Calu3 (cell line): ENCODE results near the gene TBC1D1. TPM values are rescaled to one million over a fixed set of nuclear protein-coding genes. Genes with fewer than 3 reads are reported as not detected.

Experiments
- BruUV-seq: library from RNA; stranded (reverse); fragments of 400-500 nt; replicated peaks from 2 replicates; lab custom pipeline; 2021; lab: Mats Ljungman, UMichigan
- CTCF ChIA-PET: fragments of 300-600 bp; sonication (Branson Sonifier 250); formaldehyde crosslinking; loops from one replicate; lab custom pipeline; 2022; ENCODE audit warnings: antibody characterized with exemption; lab: Charles Lee
- DNase-seq: peaks from one replicate; pipeline ENCODE4 v3.0.0; 2022
- H3K27ac Mint-ChIP-seq: one replicate; pipeline ENCODE4 v1.8.0; 2022; ENCODE audit warnings: mixed read lengths; ENCODE audit not compliant: unreplicated experiment
- H3K27me3 Mint-ChIP-seq: one replicate; pipeline ENCODE4 v1.8.0; 2022; ENCODE audit warnings: mixed read lengths; ENCODE audit not compliant: unreplicated experiment
- H3K36me3 Mint-ChIP-seq: one replicate; pipeline ENCODE4 v1.8.0; 2022; ENCODE audit warnings: mild to moderate bottlenecking, moderate library complexity, mixed read lengths; ENCODE audit not compliant: insufficient read depth, unreplicated experiment
- H3K4me1 Mint-ChIP-seq: one replicate; pipeline ENCODE4 v1.8.0; 2022; ENCODE audit warnings: mild to moderate bottlenecking, low read depth, mixed read lengths; ENCODE audit not compliant: unreplicated experiment
- H3K4me3 Mint-ChIP-seq: one replicate; pipeline ENCODE4 v1.8.0; 2022; ENCODE audit warnings: mild to moderate bottlenecking, low read depth, moderate library complexity, mixed read lengths; ENCODE audit not compliant: unreplicated experiment
- H3K9me3 Mint-ChIP-seq: one replicate; pipeline ENCODE4 v1.8.0; 2022; ENCODE audit warnings: low read depth, mixed read lengths; ENCODE audit not compliant: unreplicated experiment
- intact Hi-C: fragments of 100-400 bp; cut with micrococcal nuclease; formaldehyde crosslinking; loops from one replicate; pipeline ENCODE4 v1.10.0; 2022; ENCODE audit not compliant: unreplicated experiment
- total RNA-seq: library from RNA; stranded (reverse); gene quantifications from 2 replicates; pipeline ENCODE4 v1.2.3, GENCODE V29; 2022
- TF ChIP-seq, protein P1 (sequence below): fragments of 200-600 bp; IDR thresholded peaks from one replicate; pipeline ENCODE4 v1.8.0; 2022; ENCODE audit warnings: antibody characterized with exemption; ENCODE audit not compliant: unreplicated experiment

Gene TBC1D1
- total RNA-seq, 1 experiment from 2014 or later = 39.8 TPM

DNA sequence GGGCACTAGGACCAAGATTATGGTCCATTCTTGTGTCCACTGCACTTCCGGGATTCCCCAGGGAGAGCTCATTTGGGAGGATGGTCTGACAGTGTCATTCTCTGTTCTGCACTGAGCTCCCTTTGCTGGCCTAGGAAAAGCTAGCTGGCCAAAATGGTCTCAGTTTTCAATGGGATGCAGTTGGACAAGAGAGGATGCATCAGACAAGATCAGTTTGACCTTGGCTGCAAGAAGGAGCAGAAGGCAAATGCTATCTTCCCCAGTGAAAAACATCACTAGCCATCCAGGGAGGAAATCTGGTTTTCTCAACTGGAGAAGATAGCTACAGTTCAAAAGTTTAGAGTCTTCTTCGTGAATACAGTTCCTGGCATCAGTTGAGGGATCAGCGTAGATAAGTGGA lies 290.4 kb downstream of the TBC1D1 start:
- Mint-ChIP-seq H3K4me3 (no peak overlapping the region), H3K9me3 (no peaks in the 10 kb centered on the region), H3K27ac (no peak overlapping the region), H3K27me3 (no peaks in the 10 kb centered on the region), H3K36me3 (no peaks in the 10 kb centered on the region), H3K4me1 (peaks cover 27% of the 10 kb centered on the region)
- intact Hi-C loops = loop anchor here (2.0 to 5.0 kb wide), 3 partner anchors 130 to 201 kb away; no protein-coding TSS in a partner anchor
- CTCF ChIA-PET = interaction anchor here (0.6 to 2.4 kb wide), 5 partner anchors 130 to 926 kb away, joined by 3 to 8 read pairs (median 4); no protein-coding TSS in a partner anchor
- no peak for DNase-seq
- TF ChIP-seq, protein P1, sequence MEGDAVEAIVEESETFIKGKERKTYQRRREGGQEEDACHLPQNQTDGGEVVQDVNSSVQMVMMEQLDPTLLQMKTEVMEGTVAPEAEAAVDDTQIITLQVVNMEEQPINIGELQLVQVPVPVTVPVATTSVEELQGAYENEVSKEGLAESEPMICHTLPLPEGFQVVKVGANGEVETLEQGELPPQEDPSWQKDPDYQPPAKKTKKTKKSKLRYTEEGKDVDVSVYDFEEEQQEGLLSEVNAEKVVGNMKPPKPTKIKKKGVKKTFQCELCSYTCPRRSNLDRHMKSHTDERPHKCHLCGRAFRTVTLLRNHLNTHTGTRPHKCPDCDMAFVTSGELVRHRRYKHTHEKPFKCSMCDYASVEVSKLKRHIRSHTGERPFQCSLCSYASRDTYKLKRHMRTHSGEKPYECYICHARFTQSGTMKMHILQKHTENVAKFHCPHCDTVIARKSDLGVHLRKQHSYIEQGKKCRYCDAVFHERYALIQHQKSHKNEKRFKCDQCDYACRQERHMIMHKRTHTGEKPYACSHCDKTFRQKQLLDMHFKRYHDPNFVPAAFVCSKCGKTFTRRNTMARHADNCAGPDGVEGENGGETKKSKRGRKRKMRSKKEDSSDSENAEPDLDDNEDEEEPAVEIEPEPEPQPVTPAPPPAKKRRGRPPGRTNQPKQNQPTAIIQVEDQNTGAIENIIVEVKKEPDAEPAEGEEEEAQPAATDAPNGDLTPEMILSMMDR = no peak
- BruUV-seq = no TSS peak

DNA sequence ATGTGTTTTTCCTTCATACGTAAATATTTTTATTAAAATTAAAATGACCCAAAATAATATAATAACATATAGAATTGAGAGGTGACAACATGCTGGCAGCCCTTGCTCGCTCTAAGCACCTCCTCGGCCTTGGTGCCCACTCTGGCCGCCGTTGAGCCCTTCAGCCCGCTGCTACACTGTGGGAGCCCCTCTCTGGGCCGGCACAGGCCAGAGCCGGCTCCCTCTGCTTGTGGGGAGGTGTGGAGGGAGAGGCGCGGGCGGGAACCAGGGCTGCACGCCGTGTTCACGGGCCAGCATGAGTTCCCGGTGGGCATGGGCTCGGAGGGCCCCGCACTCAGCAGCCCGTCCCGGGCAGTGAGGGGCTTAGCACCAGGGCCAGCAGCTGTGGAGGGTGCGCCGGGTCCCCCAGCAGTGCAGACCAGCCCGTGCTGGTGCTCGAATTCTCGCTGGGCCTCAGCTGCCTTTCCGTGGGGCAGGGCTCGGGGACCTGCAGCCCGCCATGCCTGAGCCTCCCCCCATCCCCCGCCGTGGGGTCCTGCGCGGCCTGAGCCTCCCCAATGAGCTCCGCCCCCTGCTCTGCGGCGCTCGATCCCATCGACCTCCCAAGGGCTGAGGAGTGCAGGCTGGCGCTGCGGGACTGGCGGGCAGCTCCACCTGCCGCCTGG lies 291.6 kb downstream of the TBC1D1 start:
- no peak for DNase-seq
- peaks cover 27% of the 10 kb centered on the region for H3K4me1 Mint-ChIP-seq
- BruUV-seq = no TSS peak
- TF ChIP-seq, protein P1 = no peak
- H3K27me3 Mint-ChIP-seq = no peaks in the 10 kb centered on the region
- H3K27ac Mint-ChIP-seq = no peak overlapping the region
- H3K36me3 Mint-ChIP-seq = no peaks in the 10 kb centered on the region
- H3K9me3 Mint-ChIP-seq = no peaks in the 10 kb centered on the region
- intact Hi-C loops = loop anchor here (5.0 kb wide), 1 partner anchor 200 kb away; no protein-coding TSS in a partner anchor
- CTCF ChIA-PET = no interaction called here
- H3K4me3 Mint-ChIP-seq = no peak overlapping the region

DNA sequence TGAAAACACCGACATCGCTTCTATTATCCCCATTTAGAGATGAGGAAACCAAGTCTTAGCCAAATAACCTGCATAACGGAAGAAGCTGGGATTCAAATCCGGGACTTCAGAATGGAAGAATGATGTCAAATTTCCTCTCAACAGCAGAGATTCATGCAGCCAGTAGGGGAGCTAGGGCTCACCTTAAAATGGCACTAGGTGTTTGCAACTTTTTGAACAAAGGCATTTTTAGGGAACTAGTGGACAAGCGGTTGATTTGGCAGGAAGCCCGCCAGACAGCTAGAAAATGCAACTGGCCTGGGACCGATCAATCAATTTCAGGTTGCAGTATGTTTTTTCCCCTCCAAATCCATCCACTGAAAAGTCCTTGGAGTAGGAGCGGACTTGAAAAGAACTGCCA lies 293.5 kb downstream of the TBC1D1 start:
- Mint-ChIP-seq H3K4me3 (no peak overlapping the region), H3K9me3 (no peaks in the 10 kb centered on the region), H3K36me3 (peaks cover 3% of the 10 kb centered on the region), H3K4me1 (peaks cover 16% of the 10 kb centered on the region), H3K27me3 (no peaks in the 10 kb centered on the region), H3K27ac (no peak overlapping the region)
- DNase-seq = peak; percentile 3
- CTCF ChIA-PET = interaction anchor here (0.6 kb wide), 1 partner anchor 56 kb away, joined by 6 read pairs; no protein-coding TSS in a partner anchor
- TF ChIP-seq, protein P1 = no peak
- BruUV-seq = no TSS peak
- intact Hi-C loops = loop anchor here (5.0 kb wide), 1 partner anchor 198 kb away; no protein-coding TSS in a partner anchor

DNA sequence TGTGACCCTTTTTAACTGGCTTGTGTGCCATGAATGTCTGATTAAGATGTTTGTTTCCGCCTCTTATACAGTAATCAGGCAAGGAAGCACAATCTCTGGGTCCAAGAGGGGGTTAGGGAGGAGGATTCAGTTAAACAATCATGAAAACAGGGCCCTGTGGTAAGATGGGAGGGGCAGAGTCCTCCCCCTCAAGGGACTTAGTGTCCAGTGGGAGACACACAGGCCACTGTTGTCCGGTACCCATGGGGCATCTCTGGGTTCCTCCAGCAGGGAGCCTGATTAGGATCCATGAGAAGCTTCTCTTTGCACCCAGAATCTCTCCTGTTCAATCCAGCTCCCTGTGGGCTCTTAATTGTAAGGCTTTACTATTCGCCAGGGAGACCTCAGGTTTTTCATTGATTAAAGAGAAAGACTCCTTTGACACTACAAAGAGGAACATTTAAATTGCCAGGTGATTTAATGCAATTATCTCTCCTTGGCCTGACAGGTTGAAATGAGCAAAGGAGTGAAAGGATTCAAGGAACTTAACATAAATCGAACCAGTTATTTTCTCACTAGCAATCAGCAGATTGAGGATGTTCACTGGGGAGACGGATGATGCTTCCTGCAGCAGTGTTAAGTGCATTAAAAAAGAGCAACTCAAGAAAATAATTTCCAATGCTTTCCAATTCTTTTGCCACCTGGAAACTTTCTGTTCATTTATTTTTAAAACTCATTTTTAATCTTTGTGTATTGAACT lies 294.7 kb downstream of the TBC1D1 start:
- CTCF ChIA-PET = no interaction called here

More for the DNA sequence above, 294.7 kb downstream of the TBC1D1 start:
- peaks cover 5% of the 10 kb centered on the region for H3K36me3 Mint-ChIP-seq
- TF ChIP-seq, protein P1 = no peak
- H3K27me3 Mint-ChIP-seq = no peaks in the 10 kb centered on the region
- DNase-seq = no peak
- BruUV-seq = no TSS peak
- H3K4me3 Mint-ChIP-seq = no peak overlapping the region
- no peak overlapping the region for H3K27ac Mint-ChIP-seq
- intact Hi-C loops = loop anchor here (5.0 kb wide), 1 partner anchor 37 kb away; no protein-coding TSS in a partner anchor
- H3K9me3 Mint-ChIP-seq = no peaks in the 10 kb centered on the region
- peaks cover 11% of the 10 kb centered on the region for H3K4me1 Mint-ChIP-seq
